NCI-H345 treated with DMSO at 0.1 percent for 48 hours (cell line): ENCODE results near the gene NUP58.

Experiments
- DNase-seq: peaks from one replicate; lab custom pipeline; 2025; ENCODE audit not compliant: unreplicated experiment; lab: John Stamatoyannopoulos, UW

The NUP58 gene

DNA sequence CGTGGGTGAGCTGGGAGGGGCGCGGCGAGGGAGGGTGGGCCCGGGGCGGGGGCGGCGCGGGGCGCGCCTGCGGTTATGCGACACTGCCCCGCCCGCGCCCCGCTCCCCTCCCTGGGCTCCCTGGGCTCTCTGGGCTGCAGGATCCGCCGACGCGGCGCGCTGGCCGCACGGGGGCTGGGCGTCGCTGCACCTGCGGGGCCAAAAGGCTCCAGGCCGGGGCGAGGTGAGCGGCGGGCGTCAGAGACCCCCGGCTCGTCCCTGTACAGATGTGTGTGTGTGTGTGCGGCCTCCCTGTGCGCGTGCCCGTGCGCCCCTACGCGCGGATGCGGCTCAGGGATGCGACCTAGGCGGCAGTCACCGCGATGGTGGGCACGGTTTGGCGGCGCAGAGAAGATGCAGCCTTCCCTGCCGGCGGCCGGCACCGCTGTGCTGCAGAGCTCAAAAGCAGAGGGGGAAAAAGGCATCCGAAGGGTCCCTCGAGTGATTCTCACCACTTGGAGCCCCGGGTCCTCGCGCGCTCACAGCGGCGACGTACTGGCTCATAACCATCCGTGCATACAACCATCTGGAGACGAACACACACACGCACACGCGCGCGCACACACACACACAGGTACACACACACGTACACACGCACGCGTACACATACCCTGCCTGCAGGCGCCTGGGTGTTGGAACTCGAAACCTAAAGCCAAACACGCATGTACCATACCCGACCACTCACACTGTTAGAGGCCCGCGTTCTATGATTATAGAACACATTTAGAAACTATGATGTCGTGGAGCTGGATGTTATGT is 71.1 kb downstream of the NUP58 start:
- no peak for DNase-seq

DNA sequence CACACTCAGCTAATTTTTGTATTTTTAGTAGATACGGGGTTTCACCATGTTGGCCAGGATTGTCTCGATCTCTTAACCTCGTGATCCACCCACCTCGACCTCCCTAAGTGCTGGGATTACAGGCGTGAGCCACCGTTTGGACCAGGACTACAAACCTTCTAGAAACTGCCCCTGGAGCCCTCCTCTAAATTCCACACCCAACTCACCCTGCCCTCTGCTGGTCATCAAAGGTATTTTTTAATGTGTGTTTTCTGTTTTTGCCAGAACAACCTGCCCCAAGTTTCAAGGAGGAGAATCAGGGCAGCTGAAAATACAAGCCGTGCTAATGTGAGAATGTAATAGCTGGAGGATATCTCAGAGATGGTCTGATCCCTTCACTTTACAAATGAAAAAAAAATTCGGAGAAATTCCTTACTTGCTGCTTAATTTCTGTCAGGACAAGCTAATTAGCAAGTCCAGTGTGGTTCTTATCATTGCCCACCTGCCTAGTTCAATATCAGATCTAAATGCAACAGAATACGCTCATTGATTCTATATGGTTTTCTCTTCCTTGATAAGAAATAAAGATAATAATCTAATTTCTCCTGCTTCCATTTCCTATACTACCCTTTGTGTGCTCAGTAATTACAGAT is 74.4 kb downstream of the NUP58 start:
- DNase-seq, result peak; percentile 25

DNA sequence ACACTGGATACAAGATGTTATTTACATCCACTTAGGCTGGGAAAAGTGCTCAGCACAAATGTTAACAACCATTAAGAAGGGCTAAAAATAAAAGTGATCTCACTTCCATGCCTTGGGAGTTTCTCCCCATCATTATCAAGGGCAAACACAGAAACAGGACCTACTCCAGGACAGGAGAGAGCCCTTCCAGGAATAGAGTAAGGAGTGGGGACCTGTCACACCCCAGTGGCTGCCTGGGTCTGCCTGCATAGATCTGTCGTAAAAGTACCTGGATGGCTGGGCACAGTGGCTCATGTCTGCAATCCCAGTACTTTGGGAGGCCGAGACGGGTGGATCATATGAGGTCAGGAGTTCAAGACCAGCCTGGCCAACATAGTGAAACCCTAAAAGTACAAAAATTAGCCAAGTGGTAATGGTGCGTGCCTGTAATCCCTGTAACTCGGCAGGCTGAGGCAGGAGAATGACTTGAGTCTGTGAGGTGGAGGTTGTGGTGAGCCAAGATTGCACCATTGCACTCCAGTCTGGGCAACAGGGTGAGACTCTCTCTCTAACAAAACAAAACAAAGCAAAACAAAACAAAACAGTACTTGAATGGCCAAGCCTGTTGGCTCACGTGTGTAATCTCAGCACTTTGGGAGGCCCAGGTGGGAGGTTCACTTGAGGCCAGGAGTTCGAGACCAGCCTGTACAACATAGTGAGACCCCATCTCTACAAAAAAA is 76.0 kb downstream of the NUP58 start:
- no peak for DNase-seq

DNA sequence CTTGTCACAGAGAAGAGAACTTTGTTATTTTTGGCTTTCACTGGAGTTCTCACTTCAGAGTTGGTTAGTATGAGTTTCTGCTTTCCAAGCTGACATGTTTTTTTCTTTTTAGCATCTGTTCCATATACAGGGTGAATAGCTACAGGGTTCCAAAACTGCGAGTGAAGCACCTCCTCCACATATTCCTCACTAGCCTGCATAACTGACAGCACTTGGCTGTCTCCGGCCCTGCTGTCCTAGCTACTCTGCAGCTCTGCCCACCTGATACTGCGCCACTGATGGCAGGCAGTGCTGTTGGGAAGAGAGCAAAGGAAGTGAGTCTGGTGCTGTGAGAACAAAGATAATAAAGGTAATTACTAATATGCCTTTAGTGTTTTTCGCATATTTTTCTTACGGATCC is 77.1 kb downstream of the NUP58 start:
- no peak for DNase-seq

DNA sequence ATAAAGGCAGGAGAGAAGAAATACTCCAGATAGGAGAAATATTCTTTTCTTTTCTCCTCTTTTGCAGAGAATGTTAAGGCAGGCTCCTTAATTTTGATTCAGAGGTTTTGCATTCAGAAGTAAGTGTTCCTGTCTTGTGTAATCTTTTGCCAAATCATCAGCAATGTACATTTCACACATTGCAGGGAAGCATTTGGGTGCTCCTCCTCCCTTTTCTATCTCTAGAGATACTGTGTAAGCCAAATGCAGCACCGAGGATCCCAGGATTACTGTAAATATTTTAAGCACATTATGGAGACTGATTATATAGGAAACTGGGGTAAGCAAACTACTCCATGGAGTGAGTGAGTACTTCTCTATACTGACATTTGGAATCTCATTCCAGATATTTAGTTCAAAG is 77.6 kb downstream of the NUP58 start:
- DNase-seq, result no peak

DNA sequence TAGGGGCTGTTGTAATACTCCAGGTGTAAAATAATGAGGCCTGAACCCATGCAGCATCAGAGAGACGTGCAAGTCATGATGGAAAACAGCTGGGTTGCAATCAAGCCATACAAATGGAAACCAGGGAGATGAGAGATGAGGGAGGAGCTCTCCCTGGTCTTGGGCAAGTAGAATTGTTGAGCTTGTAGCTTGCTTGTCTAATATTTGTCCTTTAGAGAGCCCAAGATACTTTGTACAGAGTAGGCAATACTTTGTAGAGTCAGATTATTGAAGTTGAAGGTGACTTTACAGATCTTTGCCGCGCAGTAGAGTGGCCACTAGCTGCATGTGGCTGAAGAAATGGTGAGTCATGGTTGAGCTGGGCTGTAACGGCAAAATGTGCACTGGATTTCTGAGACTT is 78.7 kb downstream of the NUP58 start:
- DNase-seq, result no peak

DNA sequence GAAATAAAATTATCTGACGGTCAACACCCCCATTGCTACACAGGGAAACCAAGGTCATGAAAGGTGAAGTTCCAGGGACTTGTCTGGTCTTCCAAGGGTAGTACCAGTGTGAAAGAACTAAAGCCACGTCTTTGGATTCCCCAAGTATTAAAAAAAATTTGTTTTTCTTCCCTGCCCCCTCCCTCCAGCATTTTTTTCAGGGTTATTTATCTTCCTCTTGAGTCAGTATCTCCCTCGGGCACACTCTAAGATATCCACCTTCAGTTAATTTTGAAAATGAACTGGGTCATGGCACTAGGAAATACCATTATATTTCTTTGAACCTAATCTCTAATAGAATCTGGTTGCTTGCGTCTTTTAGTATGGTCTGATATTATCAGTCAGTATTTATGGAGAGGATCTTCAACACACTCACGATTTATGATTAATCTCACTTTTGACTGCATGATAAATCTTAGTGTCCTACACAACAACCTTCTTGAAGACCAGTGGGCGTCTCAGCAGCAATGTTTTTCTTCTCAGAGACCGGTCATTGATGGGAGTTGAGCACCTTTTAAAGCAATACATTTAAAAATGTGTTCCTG is 79.4 kb downstream of the NUP58 start:
- no peak for DNase-seq

DNA sequence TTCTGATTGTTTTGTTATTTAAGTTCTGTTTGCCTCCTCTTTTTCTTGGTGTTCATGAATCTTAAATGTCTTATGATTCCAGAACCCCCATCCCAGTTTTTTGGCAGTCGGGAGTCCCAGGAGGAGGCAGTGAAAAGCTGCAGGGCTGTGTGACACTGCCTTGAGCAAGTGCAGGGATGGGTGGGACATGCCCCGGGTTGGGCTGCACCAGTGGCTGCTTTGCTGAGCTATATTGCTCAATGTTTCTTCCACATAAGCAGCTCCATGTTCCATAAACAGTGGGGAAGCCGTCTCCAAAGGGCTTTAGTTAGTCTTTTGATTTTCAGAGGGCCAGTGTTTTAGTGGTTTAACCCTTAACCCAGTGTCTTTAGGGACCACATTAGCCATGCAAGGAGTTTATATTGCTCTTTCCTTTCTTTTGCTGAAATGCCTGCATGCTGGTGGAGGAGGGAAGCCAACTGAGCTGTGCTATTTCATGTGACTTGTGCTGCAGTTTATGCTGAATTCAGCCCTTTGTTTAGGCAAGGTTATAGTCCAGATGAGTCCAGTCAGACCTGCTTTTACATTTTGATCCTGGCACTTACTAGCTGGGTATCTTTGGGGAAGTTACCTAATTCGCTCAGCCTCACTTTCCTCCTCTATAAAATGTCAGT is 83.5 kb downstream of the NUP58 start:
- DNase-seq, result no peak

DNA sequence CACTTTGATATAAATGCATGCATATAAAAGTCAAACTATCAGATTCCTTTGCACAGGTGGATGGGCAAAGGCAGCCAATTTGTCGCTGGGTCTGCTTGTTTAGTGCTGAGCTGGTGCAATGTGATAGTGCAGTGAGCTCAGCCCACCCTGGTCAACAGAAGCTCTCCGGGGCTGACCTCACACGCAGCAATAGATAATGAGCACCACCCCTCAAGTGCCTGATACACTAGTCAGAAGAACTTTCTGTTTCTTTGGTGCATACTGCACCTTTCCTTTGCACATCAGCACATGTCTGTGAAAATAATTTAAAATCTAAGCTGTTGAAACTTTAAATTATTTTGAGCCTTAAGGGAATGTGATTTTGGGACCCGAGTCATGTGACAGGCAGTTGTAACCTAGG is 90.5 kb downstream of the NUP58 start:
- DNase-seq, result no peak
